HG03558 (cell line): ENCODE results near the gene SEMG2.

Experiments used
- ATAC-seq: cut with Tn5 transposase; IDR thresholded peaks from one replicate; pipeline ENCODE4 v1.9.1; 2021; ENCODE audit warnings: moderate number of reproducible peaks; ENCODE audit not compliant: unreplicated experiment; ENCODE audit errors: extremely low read depth

SEMG2 gene, protein sequence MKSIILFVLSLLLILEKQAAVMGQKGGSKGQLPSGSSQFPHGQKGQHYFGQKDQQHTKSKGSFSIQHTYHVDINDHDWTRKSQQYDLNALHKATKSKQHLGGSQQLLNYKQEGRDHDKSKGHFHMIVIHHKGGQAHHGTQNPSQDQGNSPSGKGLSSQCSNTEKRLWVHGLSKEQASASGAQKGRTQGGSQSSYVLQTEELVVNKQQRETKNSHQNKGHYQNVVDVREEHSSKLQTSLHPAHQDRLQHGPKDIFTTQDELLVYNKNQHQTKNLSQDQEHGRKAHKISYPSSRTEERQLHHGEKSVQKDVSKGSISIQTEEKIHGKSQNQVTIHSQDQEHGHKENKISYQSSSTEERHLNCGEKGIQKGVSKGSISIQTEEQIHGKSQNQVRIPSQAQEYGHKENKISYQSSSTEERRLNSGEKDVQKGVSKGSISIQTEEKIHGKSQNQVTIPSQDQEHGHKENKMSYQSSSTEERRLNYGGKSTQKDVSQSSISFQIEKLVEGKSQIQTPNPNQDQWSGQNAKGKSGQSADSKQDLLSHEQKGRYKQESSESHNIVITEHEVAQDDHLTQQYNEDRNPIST

DNA sequence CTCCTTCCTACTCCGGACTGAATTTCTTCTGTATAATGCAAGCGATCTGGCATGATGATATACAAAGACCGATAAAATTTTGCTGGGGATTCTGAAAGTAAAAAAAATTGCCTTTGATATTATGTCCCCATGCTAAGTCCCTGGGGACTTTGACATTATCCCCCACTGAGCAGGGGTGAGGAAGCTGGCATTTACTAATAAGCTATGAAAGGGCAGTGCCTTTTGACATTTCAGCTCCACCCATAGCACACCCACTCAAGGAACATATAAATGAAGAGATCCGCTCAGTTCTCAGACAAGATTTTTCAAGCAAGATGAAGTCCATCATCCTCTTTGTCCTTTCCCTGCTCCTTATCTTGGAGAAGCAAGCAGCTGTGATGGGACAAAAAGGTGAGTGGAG, at the start of gene SEMG2:
SEMG2 (plus strand) TSS at position 298 of the 400 bp plus-strand sequence; CDS start at position 315, 17 bp downstream.
- no peak for ATAC-seq

DNA sequence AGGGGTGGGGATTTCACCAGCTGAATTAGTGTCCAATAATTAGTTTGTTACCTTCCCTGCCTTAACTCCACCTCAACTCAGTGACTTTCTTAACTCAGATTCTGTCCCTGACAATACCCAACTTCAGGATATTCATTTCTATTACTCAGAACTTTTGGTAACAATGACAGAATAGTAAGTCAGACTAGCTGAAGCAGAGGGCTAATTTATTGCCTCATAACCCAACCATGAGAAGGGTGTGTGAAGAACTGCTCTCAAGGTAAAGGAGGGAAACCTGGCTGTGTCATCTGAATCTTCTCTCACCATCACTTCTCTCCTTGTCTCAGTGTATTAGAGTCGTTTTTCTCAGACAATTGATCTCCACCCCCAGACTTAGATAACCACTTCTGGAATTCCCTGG, 47.7 kb upstream of the SEMG2 start:
- ATAC-seq = no peak

DNA sequence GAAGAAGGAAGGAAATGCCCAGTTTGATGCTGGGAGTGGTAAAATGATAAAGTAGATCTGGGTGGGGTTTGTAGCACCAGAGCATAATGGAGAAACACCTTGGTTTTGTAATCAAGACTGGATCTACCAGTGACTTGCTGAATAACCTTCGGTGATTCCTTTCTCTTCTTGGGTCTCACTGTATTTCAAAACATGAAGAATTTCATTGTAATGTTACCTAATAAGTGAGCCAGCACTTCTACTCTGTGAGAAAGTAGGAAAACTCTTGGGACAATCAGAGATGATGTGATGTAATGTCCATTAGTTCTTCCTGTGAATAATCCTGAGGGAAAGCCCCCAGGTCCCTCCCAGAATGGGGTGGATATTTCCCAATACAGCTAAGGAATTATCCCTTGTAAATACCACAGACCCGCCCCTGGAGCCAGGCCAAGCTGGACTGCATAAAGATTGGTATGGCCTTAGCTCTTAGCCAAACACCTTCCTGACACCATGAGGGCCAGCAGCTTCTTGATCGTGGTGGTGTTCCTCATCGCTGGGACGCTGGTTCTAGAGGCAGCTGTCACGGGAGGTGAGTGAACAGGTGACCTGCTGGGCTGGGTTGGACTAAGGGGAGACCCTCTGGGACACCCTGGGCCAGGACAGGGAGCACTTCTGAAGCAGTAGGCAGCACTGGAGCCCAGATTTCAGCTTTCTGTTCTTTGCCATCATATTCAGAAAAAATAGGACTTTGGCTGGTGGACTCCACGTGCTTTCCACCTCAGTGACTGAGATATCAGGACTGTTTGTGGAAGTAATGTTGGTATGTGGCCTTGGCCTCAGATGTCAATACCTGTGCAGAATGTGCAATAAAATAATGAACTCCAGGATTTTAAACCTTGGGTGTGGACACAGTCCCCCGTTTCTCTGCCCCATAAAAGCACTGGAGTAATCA, 46.5 kb upstream of the SEMG2 start, which contains the start of gene PI3:
PI3 (plus strand) TSS at position 469 of the 931 bp plus-strand sequence; CDS start at position 490, 21 bp downstream.
- no peak for ATAC-seq

DNA sequence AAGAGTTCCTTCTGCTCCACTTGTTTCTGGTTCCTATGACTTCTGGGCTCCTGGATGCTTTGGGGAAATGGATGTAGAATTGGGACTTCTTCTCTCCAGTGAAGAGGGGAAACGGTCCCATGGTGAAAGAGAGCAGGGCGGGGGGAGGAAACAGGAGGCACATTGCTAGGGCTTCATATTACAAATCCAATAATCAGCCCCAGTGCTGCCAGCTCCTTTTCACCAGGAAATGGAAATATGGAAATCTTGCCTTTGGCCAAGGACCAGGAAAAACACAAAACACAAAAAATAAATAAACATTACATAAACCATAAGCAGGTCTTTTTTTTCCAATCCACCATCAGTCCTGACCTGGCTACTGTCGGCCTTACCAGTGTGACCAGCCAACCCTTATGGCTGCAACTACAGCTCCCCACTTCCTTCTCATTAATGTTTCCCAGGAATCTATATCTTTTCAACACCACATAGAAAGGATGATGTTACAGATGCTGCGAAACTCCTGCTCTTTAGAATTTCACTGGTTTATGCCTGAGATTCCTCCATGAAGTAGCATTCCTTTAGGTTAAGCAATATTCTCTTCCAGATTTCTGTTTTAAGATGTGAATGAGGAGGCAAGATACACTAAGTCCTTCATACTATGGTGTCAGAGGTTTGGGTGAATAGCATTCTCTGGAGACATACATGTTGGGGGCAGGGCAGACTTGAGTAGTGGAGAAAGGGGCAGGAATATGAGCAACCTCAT, 44.5 kb upstream of the SEMG2 start:
- no peak for ATAC-seq

DNA sequence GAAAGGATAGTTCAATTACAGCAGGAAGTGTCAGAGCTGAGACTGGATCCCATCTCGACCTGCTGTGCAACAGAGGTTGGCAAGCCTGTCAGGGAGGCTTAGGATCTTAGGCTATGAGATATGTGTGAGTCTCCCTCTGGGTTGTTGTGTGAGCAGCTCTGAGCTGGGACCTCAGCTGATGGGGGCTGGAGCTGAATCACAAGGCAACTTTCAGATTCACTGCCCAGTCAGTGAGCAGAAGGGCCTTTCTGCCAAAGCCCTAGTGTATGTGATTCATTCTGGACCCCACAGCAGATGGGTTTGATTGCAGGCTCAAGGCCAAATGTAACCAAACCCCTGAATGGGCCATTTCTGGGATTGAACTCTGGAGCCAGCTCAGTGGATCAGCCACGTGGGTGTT, 42.0 kb upstream of the SEMG2 start:
- no peak for ATAC-seq

DNA sequence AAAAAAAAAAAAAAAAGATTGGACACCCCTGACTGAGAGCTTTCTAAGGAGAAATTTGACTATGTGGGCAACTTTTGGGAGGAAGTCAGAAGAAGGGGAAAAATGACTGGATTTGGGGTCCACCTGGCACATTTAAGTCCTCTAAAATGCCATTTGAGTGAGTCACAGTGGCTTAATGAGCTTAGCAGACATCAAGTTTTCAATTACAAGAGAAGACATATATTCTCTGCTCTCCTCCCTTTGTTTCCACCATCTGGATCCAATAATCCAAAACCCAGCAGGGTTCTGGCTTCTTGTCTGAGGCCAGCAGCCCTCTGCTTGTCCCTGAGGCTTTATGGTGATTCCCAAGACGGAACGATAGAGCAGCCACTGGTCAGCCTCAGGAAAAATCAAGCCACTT, 39.5 kb upstream of the SEMG2 start:
- no peak for ATAC-seq

DNA sequence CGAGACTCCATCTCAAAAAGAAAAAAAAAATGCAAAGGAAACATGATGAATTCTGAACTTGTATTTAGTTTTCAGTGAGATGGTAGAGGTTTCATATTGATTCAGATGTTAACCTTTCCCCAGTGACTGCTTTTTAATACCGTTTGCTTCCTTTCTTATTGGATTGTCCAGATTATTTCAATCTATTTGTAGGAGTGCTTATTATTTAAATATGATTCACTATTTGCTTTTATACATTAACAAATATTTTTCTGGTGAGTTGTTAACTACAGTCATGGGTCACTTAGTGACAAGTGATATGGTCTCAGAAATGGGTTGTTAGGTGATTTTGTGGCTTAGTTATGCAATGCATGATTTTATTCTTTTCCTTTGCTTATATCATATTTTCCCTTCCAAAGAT, 38.1 kb upstream of the SEMG2 start:
- ATAC-seq = no peak

DNA sequence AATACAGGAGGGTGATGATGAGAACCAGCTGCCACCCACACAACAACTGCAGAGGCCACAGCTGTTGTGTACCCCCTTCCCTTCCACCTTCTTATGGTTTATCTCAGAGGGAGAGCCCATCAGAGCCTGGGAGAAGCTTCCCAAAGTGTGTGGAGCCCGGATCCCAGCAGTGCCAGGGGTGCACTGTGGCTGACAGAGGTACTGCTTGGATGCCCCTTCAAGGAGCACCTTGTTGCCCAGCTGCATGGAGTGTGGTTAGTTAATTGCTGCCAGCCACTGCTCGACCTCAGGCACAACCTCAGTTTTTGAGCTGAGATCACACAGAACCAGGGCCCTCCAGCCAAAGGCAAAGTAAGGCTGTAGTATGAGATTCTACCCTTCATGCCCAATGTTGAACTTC, 33.5 kb upstream of the SEMG2 start:
- ATAC-seq = no peak

DNA sequence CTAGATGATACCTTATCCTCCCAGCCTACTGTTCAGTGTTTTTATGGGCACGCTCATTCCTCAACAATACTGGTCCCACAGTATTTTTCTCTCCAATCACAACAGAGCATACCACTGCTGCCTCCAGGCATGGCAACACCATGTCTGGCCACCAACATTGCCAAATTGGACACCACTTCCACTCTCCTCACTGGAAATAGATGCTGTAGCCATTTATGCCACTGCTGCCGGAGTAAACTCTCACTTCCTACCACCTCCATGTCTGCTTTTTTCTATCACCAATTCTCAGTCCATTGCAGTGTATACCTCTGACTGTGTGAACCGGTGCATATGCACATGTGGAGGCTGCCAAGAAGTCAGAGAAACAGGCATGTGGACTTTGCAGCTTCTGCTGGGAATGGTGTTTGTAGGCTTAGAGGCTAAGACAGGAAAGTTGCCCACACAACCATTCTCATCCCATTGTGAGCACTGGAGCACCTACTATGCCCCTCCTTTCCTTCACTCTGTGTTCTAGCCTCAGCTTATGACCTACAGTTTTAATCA, 32.0 kb upstream of the SEMG2 start:
- no peak for ATAC-seq

DNA sequence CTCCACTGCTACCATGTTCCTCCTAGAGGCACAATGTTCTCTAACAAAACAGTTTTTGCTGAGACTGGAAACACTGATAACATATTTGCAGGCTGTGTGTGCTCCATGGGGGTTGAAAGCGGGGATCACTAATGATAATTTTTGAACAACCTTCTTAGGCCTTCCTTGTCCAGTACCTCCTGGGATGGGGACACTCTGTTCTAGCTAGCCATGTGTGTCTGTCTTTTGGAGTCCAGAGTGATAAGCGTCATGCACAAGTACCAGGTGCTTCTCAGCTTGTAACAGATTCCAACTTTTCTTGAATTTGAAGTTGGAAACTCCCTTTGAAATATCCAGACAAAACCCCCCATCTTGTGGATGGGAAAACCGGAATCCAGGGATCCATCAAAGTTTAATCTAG, 31.3 kb upstream of the SEMG2 start:
- no peak for ATAC-seq

DNA sequence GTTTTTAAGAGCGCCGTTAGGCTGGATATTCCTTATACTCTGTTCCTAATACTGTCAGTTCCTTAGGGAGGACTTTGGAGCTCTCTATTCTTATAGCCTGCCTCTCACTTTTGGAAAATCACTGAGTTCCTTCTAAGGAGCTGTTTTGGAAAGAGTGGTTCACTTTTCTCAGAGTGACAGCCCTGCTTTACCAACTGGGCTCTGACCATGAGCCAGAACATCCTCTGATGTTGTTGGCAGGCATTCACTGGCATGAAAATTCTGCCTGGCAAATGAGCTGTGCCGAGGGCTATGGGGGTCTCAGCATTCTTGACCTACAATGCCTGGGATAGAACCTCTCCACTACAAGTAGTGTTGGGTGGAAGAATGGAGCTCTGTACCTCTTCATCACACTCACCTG, 29.2 kb upstream of the SEMG2 start:
- ATAC-seq = no peak

DNA sequence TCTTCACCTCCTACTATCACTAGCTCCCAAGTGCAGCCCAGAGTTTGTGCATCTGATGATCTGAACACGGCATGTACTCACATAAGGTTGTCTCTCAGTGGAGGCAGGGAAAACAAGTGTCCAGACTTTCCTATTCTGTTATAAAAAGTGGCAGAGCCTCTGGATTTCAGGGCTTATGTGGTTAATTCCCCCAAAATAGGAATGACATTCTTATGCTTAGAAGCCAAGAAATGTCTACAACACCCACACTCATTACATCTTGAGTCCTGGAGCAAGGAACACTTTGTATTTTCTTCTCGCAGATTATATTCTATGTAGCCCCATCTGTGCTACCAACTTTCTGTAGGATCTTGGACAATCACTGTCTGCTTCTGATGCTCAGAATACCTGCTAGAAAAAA, 27.8 kb upstream of the SEMG2 start:
- no peak for ATAC-seq

DNA sequence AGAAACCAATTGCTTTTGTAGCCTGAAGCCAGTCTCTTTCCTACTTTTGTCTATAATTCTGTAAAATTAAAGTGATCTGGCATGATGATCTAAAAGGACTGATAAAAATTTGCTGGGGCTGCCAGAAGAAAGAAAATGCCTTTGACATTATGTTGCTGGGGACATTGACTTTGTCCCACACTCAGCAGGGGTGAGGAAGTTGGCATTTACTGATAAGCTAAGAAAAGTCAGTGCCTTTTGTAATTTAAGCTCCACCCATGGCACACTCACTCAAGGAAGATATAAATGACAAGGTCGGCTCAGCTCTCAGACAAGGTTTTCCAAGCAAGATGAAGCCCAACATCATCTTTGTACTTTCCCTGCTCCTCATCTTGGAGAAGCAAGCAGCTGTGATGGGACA, 14.4 kb upstream of the SEMG2 start, which contains the start of gene SEMG1:
SEMG1 (plus strand) TSS at position 309 of the 400 bp plus-strand sequence; CDS start at position 330, 21 bp downstream.
- ATAC-seq = no peak

DNA sequence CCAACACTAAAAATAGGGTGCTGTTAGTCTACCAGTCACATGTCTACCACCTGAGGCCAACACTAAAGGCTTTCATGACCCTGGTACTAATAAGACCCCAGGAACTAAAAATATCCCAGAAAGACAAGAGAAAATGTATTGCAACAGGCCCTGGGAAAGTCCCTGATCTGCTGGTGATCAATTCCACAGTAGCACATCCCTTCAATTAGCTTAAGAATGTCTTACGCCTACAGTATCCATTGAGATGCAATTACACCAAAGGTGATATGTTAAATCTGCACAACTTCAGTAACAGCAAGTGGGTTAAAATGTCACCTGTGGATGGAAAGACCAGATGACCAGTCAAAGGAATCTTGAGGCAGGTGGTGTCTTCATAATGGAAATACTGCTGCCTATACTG, 11.2 kb upstream of the SEMG2 start:
- ATAC-seq = no peak

DNA sequence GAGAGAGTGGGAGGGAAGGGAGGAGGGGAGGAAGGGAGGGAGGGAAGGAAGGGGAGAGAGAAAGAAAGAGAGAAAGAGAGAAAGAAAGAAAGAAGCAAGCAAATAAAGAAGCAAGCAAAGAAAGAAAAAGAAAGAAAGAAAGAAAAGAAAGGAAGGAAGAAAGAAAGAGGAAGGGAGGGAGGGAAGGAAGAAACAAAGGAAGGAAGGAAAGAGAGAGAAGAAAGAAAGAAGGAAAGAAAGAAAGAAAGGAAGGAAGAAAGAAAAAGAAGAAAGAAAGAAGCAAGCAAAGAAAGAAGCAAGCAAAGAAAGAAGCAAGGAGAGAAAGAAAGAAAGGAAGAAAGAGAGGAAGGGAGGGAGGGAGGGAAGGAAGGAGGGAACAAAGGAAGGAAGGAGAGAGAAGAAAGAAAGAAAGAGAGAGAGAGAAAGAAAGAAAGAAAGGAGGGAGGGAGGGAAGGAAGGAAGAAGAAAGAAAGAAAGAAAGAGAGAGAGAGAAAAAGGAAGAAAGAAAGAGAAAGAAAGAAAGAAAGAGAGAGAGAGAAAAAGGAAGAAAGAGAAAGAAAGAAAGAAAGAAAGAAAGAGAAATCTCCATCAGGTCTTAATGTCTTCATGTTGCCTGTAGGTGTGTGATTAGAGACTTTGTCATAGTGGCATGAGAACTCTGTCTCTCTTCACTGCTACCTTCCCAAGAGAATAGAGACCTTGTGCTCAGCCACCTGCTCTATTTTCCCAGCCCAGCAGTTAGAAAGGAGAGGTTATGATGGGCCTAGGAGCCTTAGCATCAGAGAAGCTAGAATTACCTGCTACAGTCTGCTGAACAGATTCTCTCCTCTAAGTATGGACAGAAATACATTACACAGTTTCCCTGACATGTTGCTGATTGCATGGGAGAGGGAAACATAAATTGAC, 9.4 kb upstream of the SEMG2 start:
- no peak for ATAC-seq

DNA sequence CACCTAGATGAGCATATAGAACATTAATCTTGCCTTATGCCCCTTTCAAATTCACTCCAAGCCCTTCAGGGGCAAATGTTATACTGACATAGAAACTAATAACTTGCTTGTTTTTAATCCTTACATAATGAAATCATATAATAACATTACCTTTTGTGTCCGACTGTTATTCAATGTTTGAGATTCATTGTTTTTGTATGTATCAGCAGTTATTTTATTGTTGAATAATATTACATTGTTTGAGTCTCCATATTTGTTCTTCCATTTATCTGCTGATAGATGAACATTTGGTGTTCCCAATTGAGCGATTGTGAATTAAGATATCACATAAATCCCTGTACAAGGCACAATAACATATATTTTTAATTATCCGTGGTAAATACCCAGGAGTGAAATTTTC, 8.3 kb upstream of the SEMG2 start:
- ATAC-seq = no peak

DNA sequence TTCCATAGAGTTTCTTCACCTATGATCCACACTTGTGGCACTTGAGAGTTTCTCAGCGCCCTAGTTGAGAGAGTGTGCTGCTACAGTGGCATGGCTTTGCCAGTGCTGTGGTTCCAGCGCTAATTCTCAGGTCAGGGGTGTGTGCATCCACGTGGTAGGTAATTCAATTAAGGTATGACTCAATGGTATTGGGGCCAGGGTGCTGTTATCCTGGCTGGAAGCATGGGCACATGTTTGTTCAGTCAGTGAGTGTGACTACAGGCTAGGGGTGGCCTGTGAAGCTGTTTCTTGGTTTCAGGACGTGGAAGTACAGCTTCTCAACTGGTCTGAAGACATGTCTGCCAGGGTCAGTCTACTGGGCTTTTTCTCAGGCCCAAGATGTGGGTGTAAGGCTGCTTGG, 3.0 kb upstream of the SEMG2 start:
- ATAC-seq = no peak

DNA sequence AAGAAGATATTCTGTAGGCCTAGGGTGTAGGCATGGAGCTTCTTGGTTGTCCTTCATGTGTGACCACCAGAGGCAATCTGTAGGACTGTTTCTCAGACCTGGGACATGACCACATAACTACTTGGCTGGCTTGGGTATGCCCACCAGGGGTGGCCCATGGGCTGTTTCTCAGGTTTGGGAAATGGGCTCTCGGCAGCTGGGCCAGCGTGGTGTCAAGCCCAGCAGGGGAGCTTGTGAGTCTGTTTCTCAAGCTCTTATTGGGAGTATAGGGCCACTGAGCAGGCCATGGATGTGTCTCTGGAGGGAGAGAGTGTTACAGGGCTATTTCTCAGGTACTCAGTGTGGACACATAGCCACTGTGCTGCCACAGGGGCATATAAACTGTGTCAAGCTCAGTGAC, 2.5 kb upstream of the SEMG2 start:
- ATAC-seq = no peak

DNA sequence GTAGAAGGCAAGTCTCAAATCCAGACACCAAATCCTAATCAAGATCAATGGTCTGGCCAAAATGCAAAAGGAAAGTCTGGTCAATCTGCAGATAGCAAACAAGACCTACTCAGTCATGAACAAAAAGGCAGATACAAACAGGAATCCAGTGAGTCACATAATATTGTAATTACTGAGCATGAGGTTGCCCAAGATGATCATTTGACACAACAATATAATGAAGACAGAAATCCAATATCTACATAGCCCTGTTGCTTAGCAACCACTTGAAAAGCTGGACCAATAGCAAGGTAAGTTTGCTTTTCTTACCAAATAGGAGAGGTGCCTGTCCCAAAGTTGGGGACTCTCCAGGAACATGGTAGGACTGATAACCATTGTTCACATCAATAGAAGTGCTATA, 2.0 kb downstream of the SEMG2 start:
- no peak for ATAC-seq
